C4-2B (cell line): ENCODE data around the gene NKAP.

Experiments
- ZFX ChIP-seq: fragments of 450-650 bp; IDR thresholded peaks from 2 replicates; pipeline ENCODE4 v1.6.1; 2017
- TF ChIP-seq, protein P1 (sequence below): fragments of 450-650 bp; conservative IDR thresholded peaks from 2 replicates; pipeline ENCODE4 v1.5.1; 2017; ENCODE audit warnings: mild to moderate bottlenecking

- TF ChIP-seq, protein P1, sequence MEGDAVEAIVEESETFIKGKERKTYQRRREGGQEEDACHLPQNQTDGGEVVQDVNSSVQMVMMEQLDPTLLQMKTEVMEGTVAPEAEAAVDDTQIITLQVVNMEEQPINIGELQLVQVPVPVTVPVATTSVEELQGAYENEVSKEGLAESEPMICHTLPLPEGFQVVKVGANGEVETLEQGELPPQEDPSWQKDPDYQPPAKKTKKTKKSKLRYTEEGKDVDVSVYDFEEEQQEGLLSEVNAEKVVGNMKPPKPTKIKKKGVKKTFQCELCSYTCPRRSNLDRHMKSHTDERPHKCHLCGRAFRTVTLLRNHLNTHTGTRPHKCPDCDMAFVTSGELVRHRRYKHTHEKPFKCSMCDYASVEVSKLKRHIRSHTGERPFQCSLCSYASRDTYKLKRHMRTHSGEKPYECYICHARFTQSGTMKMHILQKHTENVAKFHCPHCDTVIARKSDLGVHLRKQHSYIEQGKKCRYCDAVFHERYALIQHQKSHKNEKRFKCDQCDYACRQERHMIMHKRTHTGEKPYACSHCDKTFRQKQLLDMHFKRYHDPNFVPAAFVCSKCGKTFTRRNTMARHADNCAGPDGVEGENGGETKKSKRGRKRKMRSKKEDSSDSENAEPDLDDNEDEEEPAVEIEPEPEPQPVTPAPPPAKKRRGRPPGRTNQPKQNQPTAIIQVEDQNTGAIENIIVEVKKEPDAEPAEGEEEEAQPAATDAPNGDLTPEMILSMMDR: peak; percentile 77
- TF ChIP-seq ZFX: no peak
These were observed 37.9 kb upstream of the NKAP start for GRCh38 chrX:119981286-119982070.
